ENCODE measurements around the gene ZMYM2.
"Not testable (repeated sequence)": the region's sequence is repeated elsewhere in the genome, so short reads cannot be mapped to it uniquely, and the experiment has no call there.

ZMYM2 gene

DNA sequence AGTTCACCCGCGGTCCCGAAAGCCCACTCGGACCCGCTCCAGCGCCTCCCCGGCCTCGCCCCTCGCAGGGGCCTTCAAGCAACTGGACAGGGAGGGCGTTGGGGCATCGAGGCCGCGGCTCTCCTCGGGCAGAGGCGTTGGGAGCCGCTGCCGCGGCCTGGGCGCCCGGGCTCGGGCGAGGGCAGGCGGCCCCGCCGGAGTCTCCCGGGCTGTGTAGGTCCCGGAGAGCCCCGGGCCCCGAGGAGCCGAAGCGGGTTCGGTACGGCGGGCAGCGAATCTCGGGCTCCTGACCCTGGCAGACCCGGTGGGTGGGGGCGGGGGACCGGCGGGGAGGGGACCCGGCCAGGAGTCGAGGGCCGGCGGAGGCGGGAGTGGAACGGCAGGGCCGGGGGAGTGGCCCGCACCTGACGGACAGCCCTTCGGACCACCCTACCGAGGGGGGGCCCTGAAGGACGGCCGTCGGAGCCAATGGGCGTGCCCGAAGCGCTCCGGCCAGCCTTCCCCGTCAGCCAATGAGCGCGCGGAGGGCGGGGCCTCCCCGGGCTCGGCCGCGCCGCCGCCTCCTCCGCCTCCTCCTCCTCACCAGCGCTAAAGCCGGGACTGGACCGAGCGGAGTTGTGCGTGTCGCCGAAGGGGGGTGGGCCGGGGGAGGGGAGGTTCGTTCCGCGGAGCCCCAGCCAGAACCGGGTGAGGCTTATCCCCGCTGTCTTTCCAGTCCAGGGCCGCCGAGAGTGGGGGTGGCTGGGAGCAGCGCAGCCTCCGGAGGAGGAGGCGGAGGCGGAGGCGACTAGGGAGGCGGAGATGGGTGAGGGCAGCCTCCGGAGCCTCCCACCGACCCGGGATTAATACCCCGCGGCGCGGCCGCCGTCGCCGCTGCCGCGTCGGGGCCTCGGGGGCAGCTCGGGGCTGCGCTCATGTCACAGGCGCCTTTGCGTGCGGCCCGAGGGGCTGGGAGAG lies at the start of gene ZMYM2:
ZMYM2 (plus strand) TSS at position 573 of the 957 bp plus-strand sequence. CDS start 34,346 bp downstream, outside the sequence.
- DNase-seq (ENCODE audit: low read depth) = peak; percentile 95

DNA sequence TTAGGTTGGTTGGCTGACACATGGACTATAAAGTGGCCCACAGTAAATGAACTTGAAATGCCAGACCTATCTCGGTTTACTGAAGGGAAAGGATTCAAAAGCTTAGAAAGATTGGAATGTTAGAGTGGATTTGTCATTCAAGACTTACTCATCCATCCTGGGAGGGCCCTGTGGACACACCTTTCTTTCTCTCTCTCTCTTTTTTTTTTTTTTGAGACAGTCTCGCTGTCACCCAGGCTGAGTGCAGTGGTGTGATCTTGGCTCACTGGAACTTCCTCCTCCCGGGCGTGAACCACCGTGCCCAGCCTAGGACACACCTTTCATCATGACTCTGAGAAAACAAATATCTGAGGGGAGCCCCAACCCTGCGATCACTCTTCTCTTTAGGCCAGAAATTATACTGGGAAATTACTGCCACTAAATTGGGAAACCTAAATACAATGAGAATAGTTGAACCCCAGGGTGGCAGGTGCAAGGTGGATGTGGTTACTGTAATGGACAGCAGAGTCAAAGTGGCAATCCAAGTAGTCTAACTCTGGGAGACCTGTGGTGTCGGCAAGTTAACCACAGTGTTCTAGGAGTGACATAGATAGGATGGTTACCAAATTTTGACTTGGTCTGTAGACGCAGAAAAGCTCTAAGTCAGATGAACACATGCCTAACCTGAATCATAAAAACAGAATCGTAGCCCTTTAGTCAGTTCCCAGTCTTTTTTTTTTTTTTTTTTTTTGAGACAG lies 48.0 kb upstream of the ZMYM2 start:
- no peak for DNase-seq (ENCODE audit: low read depth)

DNA sequence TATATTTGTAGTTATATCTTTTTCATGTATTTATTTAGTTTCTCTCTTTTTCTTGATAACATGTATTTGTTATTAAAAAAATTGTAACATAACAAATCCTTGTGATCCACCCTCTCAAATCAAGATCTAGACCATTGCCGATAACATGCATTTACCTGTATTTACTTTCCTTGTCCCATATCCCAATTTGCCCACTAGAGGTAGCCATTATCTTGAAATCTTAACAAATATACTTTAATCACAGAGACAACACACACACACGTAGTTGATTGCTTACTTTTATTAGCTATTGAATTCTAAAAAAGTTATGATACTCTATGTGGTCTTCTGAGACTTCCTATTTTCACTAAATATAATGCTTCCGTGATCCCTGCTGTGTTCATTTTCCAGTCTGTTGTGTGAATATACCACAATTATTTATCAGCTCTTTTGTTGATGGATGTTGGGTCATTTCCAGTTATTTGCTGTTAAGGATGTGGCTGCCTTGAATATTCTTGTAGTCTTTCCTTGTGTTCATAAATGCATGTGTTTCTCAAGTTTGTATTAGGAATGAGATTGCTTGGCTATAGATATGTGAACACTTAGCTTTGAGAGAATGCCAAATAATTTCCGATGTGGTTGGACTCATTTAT lies 31.3 kb upstream of the ZMYM2 start:
- no peak for DNase-seq (ENCODE audit: low read depth)

DNA sequence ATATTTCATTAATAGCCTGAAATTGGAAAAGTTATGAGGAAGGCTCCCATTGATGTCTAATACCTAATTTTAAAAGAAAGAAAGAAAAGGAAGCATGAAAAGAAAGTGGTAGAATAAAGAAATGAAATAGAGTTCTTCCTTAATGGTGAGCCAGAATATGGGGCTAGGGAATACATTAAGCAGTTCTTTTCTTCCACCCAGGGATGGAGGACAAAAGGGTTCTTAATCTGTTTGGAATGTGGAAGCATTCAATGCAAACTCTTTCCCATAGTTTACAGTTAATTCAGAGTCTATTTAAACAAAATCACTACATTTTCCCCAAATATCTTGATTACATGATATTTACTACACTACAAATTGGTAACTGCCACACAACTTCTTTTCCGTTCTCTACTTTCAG lies 18.4 kb upstream of the ZMYM2 start:
- no peak for DNase-seq (ENCODE audit: low read depth)

DNA sequence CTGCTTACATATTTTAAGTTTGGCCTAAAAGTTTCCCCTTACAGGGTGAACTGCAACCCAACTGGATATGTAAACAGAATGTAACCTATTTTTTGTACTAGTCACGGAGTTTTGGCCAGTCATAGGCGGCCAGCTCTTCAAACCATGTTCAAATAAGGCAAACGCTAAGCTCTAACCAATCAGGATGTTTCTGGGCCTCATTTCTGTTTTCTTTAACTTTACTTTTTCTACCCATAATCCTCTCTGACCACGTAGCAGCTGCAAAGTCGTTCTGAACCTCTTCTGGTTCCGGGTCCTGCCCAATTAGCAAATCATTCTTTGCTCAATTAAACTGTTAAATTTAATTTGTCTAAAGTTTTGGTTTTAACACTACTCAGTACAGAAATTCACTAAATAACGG lies 8.2 kb upstream of the ZMYM2 start:
- DNase-seq (ENCODE audit: low read depth) = no peak

DNA sequence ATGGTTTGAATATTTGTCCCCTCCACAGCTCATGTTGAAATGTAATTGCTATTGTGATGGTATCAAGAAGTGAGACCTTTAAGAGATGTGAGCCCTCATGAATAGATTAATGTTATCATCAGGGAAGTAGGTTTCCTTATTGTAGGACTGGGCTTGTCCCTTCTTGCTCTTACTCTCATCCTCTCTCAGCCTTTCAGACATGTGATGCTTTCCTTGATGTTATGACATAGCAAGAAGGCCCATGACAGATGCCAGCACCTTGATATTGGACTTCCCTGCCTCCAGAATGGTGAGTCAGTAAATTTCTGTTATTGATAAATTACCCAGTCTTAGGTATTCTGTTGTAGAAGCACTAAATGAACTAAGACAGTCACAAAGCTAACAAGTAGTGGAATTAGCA lies 5.7 kb upstream of the ZMYM2 start:
- DNase-seq (ENCODE audit: low read depth) = no peak

DNA sequence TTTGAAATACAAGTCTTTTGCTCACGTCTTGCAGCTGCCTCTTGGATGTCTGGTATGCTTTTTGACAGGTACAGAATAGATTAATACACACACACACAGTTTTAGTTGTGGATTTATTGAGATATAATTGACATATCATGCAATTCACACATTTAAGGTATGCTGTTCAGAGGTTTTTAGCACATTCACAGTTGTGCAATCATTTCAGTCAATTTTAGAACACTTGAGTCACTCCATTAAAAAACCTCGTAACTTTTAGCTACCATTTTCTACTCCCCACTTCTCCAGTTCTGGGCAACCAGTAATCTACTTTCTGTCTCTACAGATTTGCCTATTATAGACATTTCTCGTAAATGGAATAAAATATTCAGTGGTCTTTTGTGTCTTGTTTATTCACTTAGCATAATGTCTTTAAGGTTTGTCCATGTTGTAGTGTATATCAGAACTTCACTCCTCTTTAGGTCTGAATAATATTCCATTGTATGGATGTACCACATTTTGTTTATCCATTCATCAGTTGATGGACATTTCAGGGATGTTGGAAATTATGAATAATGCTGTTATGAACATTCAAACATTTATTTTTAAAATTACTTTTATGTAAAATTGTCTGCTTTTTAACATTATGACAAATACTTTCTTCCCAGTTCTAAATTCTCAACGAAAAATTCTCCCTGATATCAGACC lies 2.5 kb upstream of the ZMYM2 start:
- no peak for DNase-seq (ENCODE audit: low read depth)

DNA sequence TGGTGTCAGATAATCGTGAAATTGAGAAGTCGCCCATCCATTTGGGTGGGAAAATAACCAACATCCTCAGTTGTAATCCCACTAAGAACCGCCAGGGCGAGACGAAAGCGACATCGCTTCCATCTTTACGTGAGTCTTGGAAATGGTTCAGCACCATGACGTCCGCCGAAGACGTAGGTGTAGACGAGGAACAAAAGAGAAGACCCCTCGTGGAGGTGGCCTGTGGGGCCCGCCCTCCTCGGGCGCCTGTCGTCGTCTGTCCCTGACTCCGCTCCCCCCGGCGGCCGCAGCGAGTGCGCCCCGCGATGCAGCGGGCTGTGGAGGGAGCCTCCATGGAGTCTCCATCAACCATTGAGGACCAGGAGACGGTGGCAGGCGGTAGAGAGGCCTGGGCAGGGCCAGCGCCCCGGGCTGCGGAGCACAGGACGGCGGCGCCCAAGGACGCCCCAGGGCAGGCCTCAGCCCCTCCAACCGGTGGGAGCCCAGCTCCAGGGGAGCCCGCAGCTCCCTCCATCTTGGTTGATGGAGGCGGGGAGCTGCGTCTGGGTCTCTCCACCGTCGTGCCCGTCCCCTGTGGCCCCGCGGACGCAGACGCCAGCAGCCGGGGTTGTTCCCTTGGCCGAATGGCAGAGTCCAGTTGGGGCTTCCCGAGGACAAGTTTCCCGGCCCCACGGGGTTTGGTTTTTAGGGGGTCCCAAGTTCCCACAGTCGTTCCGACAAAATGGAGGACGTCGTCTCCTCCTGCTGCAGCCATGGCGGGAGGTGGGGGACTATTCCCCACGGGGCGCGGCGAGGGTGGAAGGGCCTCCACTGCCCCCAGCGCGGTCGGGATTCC lies 990 bp upstream of the ZMYM2 start:
- DNase-seq (ENCODE audit: low read depth) = peak; percentile 76

DNA sequence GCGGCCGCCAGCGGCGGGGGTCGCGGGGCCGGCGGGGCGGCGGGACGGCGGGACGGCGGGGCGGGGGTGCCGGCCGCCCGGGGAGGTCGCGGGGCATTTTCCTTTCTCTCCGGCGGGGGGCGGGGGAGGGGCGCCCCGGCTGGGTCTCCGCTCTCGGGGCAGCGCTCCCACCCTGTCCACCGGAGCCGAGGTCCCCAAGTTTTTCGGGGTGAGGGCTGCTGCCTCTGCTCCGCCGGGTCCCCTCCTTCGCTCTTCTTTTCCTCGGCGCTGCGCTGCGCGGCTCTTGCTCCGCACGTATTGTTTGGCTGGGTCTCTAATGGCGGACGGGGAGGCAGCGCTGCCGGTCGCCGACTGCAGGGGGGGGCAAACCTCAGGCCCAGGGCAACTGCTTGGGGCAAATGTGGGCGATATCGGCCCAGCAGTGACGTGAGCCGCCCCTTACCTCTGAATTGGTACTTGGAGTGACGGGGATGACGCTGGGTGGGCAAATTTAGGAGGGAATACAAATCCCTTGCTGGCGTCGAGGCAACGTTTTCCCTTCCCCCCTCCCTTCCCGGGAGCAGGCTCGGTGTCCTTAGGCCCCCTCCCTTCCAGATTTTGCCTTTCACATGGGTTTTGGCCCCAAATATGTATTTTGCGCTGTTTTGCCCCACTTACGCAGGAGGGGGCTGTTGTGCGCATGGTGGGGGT lies 759 bp downstream of the ZMYM2 start:
- peak; percentile 42 for DNase-seq (ENCODE audit: low read depth)

DNA sequence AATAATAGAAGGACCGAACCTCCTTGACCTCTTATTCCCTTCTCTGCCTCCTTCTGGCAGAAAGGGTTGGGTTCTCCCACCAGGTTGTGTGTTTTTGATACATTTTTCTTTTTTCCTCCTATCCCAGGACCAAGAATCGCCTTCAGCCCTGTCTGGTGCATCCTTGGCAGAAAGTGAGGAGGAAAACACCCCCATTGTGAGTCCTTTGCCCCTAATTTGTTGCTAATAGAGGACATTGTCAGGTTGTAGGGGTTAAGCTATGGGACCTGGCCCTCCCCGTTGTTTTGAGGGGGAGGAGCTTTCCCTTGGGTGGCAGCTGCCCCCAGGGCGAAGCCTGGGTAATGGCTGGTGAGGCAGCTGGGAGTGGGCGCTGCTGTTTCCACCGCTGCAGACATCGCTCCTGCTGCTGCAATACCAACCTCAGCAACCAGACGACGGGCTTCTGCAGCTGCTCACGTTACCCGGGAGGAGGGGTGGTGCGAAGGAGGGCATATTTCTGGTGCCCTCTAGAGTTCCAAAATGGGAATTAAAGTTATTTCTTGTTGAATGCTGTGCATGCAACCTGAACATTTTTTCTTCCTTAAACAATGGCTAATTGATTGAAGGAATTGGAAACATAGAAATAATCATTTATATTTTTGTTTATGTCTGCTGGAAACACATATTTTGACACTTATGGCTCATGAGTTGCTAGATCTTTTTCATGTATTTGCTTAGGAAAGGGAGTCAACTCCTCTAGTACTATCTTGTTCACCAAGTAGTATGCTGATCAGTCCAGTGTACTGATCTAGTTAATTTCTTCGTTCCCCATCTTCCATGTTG lies 1.5 kb downstream of the ZMYM2 start:
- DNase-seq (ENCODE audit: low read depth) = peak; percentile 68

DNA sequence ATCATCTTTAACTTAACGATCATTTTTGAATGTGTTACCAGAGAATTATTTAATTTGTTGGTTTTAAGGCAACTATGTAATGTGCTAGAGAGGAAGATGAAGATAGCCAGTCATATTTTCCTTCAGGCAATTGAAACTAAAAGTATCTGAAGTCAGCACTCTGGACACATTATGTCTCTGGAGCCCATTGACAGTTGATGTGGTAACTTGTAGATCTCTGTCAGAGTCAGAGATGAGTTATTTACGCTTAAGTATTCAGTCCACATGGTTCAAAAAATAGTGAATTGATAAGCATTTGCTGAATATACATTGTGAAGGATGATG lies 2.1 kb downstream of the ZMYM2 start:
- no peak for DNase-seq (ENCODE audit: low read depth)

DNA sequence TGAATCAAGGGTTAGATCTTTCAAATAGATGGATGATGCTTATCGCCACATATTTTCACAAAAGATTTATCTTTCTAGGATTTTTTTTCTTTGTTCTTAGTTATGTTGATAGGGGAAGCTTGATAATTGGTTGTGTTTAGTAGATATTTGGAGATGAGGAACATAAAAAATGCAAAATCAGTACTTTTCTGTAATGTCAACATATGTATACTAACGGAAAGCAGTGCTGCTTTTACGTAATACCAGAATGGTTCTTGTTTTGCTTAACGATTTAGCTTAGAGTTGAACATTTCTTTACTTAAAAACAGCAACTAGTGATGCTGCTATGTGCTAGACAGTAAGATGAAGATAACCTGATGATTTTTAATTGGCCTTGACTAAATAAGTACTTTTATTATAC lies 3.0 kb downstream of the ZMYM2 start:
- no peak for DNase-seq (ENCODE audit: low read depth)

DNA sequence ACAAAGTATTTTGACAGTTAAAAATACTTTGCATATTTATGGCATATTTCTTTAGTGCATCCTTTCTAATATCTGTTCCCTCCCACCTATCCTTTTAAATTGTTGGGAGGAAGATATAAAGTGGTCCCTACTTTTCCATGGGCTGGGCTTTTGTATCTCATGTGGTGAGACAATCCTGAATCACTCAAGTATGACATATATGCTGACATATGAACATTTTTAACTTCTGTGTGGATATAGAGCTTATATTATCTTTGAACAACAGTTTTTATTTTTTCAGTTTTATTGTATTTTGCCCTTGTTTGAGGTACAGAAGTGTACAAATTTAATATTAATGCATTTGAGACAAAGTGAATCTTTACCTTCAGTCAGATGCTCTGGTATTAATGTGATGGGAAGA lies 3.4 kb downstream of the ZMYM2 start:
- no peak for DNase-seq (ENCODE audit: low read depth)

DNA sequence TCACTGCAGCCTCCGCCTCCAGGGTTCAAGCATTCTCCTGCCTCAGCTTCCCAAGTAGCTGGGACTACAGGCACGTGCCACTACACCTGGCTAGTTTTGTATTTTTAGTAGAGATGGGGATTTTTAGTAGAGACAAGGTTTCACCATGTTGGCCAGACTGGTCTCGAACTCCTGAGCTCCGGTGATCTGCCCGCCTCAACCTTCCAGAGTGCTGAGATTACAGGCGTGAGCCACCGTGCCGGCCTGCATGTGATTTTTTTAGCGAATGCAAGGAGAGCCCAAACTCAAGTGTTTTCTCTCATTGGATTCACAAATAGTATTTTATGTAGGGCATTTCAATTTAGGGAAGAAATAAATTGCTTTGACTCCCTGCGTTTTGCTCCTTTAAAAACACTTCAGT lies 4.4 kb downstream of the ZMYM2 start:
- DNase-seq (ENCODE audit: low read depth) = no peak

DNA sequence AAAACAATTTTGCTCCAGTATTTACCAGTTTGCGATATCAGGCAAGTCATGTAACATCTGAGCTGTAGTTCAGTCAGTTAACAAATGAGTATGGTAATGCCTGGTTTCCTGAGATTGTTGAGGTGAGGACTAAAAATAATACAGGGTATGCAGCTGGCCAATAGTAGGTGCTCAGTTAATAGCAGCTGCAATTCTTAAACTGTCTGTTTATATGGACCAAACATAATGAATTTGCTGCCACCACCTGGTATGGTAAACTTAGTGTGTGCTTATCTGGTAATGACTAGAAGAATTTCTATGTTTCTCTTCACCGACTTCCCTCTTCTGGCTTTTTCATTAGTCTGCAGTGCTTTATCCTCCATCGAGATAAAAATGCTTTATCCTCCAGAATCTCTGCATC lies 9.1 kb downstream of the ZMYM2 start:
- DNase-seq (ENCODE audit: low read depth) = no peak

DNA sequence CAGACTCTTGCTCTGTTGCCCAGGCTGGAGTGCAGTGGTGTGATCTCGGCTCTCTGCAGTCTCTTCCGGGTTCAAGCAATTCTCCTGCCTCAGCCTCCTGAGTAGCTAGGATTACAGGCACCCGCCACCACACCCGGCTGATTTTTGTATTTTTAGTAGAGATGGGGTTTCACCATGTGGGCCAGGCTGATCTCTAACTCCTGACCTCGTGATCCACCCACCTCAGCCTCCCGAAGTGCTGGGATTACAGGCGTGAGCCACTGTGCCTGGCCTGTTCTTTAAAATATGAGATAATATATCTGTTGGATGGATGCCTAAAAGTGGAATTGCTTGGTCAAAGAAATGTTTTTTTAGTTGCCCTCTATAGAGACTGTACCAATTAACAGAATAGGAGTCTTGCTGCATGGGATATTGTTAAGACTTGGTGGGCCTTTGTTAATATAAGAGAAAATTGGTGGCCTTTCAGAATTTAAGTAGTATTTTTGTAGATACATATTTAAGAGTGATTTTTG lies 16.0 kb downstream of the ZMYM2 start:
- DNase-seq (ENCODE audit: low read depth) = not testable (repeated sequence)

DNA sequence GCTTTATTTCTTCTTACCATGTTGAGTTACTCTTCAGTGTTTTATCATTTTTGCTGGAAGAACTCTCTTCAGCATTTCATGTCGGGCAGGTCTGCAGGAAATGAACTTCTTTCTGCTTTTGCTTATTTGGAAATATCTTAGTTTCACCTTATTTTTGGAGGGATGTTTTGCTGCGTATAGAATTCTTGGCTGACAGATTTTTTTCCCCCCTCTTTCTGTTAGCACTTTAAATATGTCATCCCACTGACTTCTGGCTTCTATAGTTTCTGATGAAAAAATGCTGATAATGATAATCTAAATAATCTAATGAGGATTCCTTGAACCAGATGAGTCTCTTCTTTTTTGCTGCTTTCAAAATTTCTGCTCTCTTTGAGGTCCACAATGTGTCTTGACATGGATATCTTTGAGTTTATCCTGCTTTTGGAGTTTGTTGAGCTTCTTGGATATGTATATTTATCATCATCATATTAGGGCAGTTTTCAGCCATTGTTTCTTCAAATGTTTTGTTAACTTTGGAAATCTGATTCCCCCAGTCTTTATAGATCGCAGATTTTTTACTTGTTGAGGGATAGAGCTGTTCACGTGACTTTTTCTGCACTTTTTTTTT lies 20.4 kb downstream of the ZMYM2 start:
- DNase-seq (ENCODE audit: low read depth) = no peak

DNA sequence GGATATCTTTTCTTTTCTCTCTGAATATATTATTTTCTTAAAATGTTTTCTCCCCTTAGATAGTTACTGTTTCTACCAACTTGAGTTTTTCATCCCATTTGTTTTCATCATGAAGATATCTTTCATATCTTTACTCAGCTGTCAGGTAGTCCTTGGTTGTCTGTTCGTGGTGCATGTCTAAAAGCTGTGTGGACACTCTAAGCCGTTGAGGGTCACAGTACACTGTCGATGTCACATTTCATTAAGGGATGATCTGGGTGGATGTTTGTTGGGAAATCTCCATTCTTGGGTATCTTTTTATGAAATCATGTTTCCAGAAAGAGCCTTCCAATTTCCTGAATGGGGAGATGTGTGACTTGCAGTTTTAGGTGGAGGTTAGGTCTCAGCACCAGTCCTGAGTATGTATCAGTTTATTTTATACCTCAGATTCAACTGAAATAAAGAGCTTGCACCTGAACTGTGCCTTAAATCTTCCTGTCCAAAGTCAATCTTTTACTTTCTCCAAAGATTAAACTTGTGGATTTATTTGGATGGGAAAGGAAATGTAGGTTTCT lies 23.2 kb downstream of the ZMYM2 start:
- DNase-seq (ENCODE audit: low read depth) = no peak
